Neural cell (in vitro differentiated cells): ENCODE data around the gene PLEKHB2.
"Not testable (repeated sequence)": the region's sequence is repeated elsewhere in the genome, so short reads cannot be mapped to it uniquely, and the experiment has no call there.

Source experiments
- CTCF ChIP-seq: fragments of 450-650 bp; IDR thresholded peaks from 2 replicates; pipeline ENCODE4 v1.5.1; 2014; ENCODE audit warnings: antibody characterized with exemption, mild to moderate bottlenecking, moderate library complexity; ENCODE audit not compliant: poor library complexity, severe bottlenecking
- EP300 ChIP-seq: fragments of 450-650 bp; conservative IDR thresholded peaks from 2 replicates; pipeline ENCODE4 v1.6.1; 2014; ENCODE audit warnings: antibody characterized with exemption, mild to moderate bottlenecking, moderate library complexity; ENCODE audit not compliant: poor library complexity, severe bottlenecking
- EZH2 ChIP-seq: fragments of 200-600, 300-800 bp; shearing (Covaris generic), sonication (generic); IDR thresholded peaks from 2 replicates; pipeline ENCODE4 v1.6.1; 2014; ENCODE audit warnings: antibody characterized with exemption, low read length, borderline replicate concordance, mild to moderate bottlenecking; ENCODE audit not compliant: insufficient read depth, poor library complexity, severe bottlenecking
- POLR2AphosphoS5 ChIP-seq: IDR thresholded peaks from 2 replicates; pipeline ENCODE4 v1.6.1; 2012
- RAD21 ChIP-seq: fragments of 450-650 bp; conservative IDR thresholded peaks from 2 replicates; pipeline ENCODE4 v1.6.1; 2014; ENCODE audit warnings: antibody characterized with exemption, mild to moderate bottlenecking, moderate library complexity
- TAF1 ChIP-seq: IDR thresholded peaks from 2 replicates; pipeline ENCODE4 v1.6.1; 2012; ENCODE audit warnings: low read depth

- TF ChIP-seq CTCF, POLR2AphosphoS5, EZH2, TAF1, RAD21, EP300: not testable (repeated sequence)
These were observed 72.9 kb downstream of the PLEKHB2 start for GRCh38 chr2:131178050-131178449.
